Measurements from ENCODE around the gene GRB10. TPM values are rescaled to one million over a fixed set of nuclear protein-coding genes. Genes with fewer than 3 reads are reported as not detected.

GRB10 gene
- total and polyA plus RNA-seq, 3 experiments from 2014 or later = 0.20 to 0.49 (median 0.20) TPM

DNA sequence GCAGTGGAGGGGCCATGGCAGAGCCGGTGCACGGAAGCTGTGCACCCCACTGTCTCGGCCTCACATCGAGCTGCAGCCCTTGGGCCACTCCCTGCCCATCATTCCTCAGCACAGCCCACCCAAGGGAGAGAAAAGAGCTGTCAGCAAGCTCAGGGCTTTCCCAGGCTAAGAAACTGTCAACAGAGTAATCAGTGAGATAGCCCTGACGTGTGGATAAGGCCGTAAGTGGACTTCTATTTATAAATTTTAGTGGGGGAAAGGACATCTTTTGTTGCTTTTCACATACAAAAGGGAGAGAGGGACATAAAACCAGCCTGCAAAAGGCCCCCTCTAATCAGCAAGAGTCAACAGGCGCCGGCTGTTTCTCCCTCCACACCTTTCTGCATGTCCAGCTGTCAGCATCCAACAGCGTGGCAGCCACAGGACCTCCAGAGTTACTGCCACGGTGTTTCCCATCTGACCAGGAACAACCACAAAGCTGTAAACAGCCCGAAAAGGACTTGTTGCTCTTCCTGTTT is 160.7 kb downstream of the GRB10 start:
- H3K27ac ChIP-seq (ENCODE audit: low read depth, low read length) = no peak overlapping the region
- no peak overlapping the region for H3K4me3 ChIP-seq (ENCODE audit: low read length)
- Mint-ChIP-seq H3K9me3 (no peaks in the 10 kb centered on the region), H3K4me1 (no peaks in the 10 kb centered on the region), H3K27ac (no peak overlapping the region), H3K4me3 (no peak overlapping the region), H3K27me3 (peaks cover 18 to 46% of the 10 kb centered on the region in 2 donors), H3K36me3 (no peaks in the 10 kb centered on the region)
- no peaks in the 10 kb centered on the region for H3K27me3 ChIP-seq (ENCODE audit: insufficient read depth, low read length, poor library complexity, severe bottlenecking)
- H3K4me1 ChIP-seq (ENCODE audit: insufficient read depth, low read length) = no peaks in the 10 kb centered on the region
- POLR2A ChIA-PET = no interaction called here
- DNase-seq = no peak
- H3K36me3 ChIP-seq (ENCODE audit: insufficient read depth, low read length) = no peaks in the 10 kb centered on the region
- CTCF ChIA-PET = interaction anchor here (2.5 kb wide), 1 partner anchor 11 kb away, joined by 9 read pairs; no protein-coding TSS in a partner anchor
- no peaks in the 10 kb centered on the region for H3K9me3 ChIP-seq (ENCODE audit: low read length)

GRCh38 chr7:50621206-50621605 is 161.5 kb downstream of the GRB10 start:
- ChIA-PET POLR2A (no interaction called here), CTCF (no interaction called here)
- H3K4me3 Mint-ChIP-seq = no peak overlapping the region
- Histone ChIP-seq H3K9me3 (ENCODE audit: low read length) (no peaks in the 10 kb centered on the region), H3K4me3 (ENCODE audit: low read length) (no peak overlapping the region), H3K4me1 (ENCODE audit: insufficient read depth, low read length) (no peaks in the 10 kb centered on the region), H3K27ac (ENCODE audit: low read depth, low read length) (no peak overlapping the region), H3K27me3 (ENCODE audit: insufficient read depth, low read length, poor library complexity, severe bottlenecking) (no peaks in the 10 kb centered on the region), H3K36me3 (ENCODE audit: insufficient read depth, low read length) (no peaks in the 10 kb centered on the region)
- peaks cover 11 to 40% of the 10 kb centered on the region in 2 donors for H3K27me3 Mint-ChIP-seq
- no peaks in the 10 kb centered on the region for H3K36me3 Mint-ChIP-seq
- no peak for DNase-seq
- no peaks in the 10 kb centered on the region for H3K9me3 Mint-ChIP-seq
- no peaks in the 10 kb centered on the region for H3K4me1 Mint-ChIP-seq
- no peak overlapping the region for H3K27ac Mint-ChIP-seq

GRCh38 chr7:50620433-50620832 is 162.3 kb downstream of the GRB10 start:
- Histone ChIP-seq H3K27ac (ENCODE audit: low read depth, low read length) (no peak overlapping the region), H3K9me3 (ENCODE audit: low read length) (no peaks in the 10 kb centered on the region), H3K27me3 (ENCODE audit: insufficient read depth, low read length, poor library complexity, severe bottlenecking) (no peaks in the 10 kb centered on the region), H3K36me3 (ENCODE audit: insufficient read depth, low read length) (no peaks in the 10 kb centered on the region), H3K4me1 (ENCODE audit: insufficient read depth, low read length) (no peaks in the 10 kb centered on the region), H3K4me3 (ENCODE audit: low read length) (no peak overlapping the region)
- ChIA-PET POLR2A (no interaction called here), CTCF (no interaction called here)
- Mint-ChIP-seq H3K4me3 (no peak overlapping the region), H3K4me1 (no peaks in the 10 kb centered on the region), H3K36me3 (no peaks in the 10 kb centered on the region), H3K27ac (no peak overlapping the region), H3K9me3 (no peaks in the 10 kb centered on the region), H3K27me3 (peaks cover 9 to 34% of the 10 kb centered on the region in 2 donors)
- DNase-seq = no peak

DNA sequence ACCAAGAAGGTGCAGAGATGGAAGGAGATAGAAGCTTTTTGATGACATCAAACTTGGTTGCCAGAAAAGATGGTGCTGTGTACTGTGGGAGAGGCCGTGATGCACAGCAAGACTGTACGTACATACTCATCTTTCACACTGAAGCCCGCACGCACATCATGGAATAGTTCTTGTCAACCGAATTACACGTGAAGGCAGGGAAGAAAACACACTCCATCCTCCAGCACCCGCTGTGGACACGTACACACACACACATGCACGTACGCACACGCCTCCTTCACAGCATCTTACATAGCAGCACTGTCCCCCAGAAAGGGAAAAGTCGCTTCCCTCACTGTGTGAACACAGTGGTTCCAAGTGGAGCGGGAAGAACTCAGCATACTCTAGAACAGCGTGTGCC is 163.0 kb downstream of the GRB10 start:
- Histone ChIP-seq H3K4me3 (ENCODE audit: low read length) (no peak overlapping the region), H3K4me1 (ENCODE audit: insufficient read depth, low read length) (no peaks in the 10 kb centered on the region), H3K9me3 (ENCODE audit: low read length) (no peaks in the 10 kb centered on the region), H3K27ac (ENCODE audit: low read depth, low read length) (no peak overlapping the region), H3K27me3 (ENCODE audit: insufficient read depth, low read length, poor library complexity, severe bottlenecking) (no peaks in the 10 kb centered on the region), H3K36me3 (ENCODE audit: insufficient read depth, low read length) (no peaks in the 10 kb centered on the region)
- no peaks in the 10 kb centered on the region for H3K36me3 Mint-ChIP-seq
- ChIA-PET POLR2A (no interaction called here), CTCF (interaction anchor here (1.1 to 2.5 kb wide), 2 partner anchors 10 to 13 kb away, joined by 3 to 9 read pairs; no protein-coding TSS in a partner anchor)
- H3K4me1 Mint-ChIP-seq = peaks cover 2 to 5% (median 3%) of the 10 kb centered on the region in 3 donors
- H3K9me3 Mint-ChIP-seq = no peaks in the 10 kb centered on the region
- H3K27ac Mint-ChIP-seq = no peak overlapping the region
- no peak overlapping the region for H3K4me3 Mint-ChIP-seq
- peaks cover 9 to 29% of the 10 kb centered on the region in 2 donors for H3K27me3 Mint-ChIP-seq
- no peak for DNase-seq

DNA sequence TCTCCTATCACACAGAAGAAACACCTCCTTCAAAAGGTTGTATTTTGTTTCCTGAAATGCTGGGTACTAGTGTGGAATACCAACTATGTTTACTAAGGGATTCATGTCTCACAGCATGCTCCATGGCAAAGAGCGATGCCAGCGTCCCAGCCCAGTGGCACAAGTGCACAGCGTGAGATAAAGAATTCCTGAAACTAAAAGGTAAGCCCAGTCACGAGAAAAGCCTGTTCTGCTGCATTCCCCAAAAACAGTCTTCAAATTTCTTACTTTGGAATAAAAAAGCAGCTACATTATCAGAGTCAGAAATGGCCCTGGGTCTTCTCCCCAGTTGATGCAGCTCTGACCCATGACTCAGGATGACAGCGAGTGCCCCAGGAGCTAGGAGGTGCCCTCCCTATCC is 164.4 kb downstream of the GRB10 start:
- ChIA-PET CTCF (interaction anchor here (1.1 to 2.5 kb wide), 2 partner anchors 11 to 12 kb away, joined by 3 to 9 read pairs; no protein-coding TSS in a partner anchor), POLR2A (interaction anchor here (0.7 kb wide), 1 partner anchor 41 kb away, joined by 3 read pairs; no protein-coding TSS in a partner anchor)
- Histone ChIP-seq H3K27me3 (ENCODE audit: insufficient read depth, low read length, poor library complexity, severe bottlenecking) (no peaks in the 10 kb centered on the region), H3K4me3 (ENCODE audit: low read length) (no peak overlapping the region), H3K4me1 (ENCODE audit: insufficient read depth, low read length) (no peaks in the 10 kb centered on the region), H3K36me3 (ENCODE audit: insufficient read depth, low read length) (no peaks in the 10 kb centered on the region), H3K9me3 (ENCODE audit: low read length) (no peaks in the 10 kb centered on the region), H3K27ac (ENCODE audit: low read depth, low read length) (no peak overlapping the region)
- no peak for DNase-seq
- Mint-ChIP-seq H3K9me3 (no peaks in the 10 kb centered on the region), H3K4me3 (no peak overlapping the region), H3K27ac (no peak overlapping the region), H3K27me3 (peaks cover 6 to 25% of the 10 kb centered on the region in 2 donors), H3K36me3 (no peaks in the 10 kb centered on the region), H3K4me1 (peaks cover 4 to 11% (median 10%) of the 10 kb centered on the region in 3 donors)

- peaks cover 0 to 5% (median 0%) of the 10 kb centered on the region in 3 donors for H3K36me3 Mint-ChIP-seq
- H3K27me3 Mint-ChIP-seq = peaks cover 0 to 16% of the 10 kb centered on the region in 2 donors
- no peaks in the 10 kb centered on the region for H3K27me3 ChIP-seq (ENCODE audit: insufficient read depth, low read length, poor library complexity, severe bottlenecking)
- H3K27ac ChIP-seq (ENCODE audit: low read depth, low read length) = no peak overlapping the region
- H3K4me1 ChIP-seq (ENCODE audit: insufficient read depth, low read length) = peaks cover 12% of the 10 kb centered on the region
- H3K36me3 ChIP-seq (ENCODE audit: insufficient read depth, low read length) = no peaks in the 10 kb centered on the region
- no peak overlapping the region for H3K4me3 ChIP-seq (ENCODE audit: low read length)
- no peak overlapping the region for H3K27ac Mint-ChIP-seq
- POLR2A ChIA-PET = no interaction called here
- H3K9me3 ChIP-seq (ENCODE audit: low read length) = no peaks in the 10 kb centered on the region
- no peak for DNase-seq
- H3K9me3 Mint-ChIP-seq = peaks cover 0 to 4% (median 0%) of the 10 kb centered on the region in 5 donors
- no peak overlapping the region for H3K4me3 Mint-ChIP-seq
- CTCF ChIA-PET = interaction anchor here (0.9 to 2.8 kb wide), 5 partner anchors 14 to 140 kb away, joined by 3 to 29 read pairs (median 7); no protein-coding TSS in a partner anchor
- peaks cover 17 to 32% (median 27%) of the 10 kb centered on the region in 3 donors for H3K4me1 Mint-ChIP-seq
These were observed 167.1 kb downstream of the GRB10 start for GRCh38 chr7:50615519-50616080.

DNA sequence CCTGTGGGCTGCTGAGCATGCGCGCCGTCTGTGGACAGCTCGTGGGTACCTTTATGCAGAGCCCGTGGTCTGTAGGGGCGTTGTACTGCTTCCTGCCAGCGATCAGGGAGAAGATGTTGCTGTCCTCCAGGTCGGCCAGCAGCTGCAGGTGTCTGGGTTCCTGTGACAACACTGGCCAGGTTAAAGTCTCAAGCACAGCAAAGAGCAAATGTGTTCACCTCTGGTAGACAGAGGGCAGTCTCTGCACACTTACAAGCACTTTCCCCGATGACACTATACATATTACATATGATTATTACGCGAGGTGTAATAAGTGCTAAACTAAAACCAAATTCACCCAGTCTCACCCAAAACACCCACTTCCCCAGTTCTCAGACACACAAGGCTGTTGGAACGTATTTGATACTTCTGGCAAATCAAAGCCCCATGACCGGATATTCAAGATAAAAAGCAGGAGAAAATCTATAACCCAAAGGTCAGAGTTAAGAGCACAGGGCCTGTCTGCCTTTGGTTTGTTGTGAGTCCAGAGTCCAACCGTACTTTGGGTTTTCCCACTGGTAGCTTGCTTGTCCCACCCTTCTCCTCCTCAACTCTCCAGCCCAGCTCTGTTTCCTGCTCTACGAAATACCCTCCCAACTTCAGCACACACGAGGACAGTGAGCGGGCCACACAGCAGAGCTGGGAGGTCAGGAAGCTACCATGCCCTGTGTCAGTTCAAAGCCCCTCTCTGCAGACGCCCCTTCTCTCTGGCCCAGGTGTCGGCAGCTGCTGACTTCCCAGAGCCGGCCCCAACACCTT is 167.8 kb downstream of the GRB10 start:
- POLR2A ChIA-PET = no interaction called here
- no peak for DNase-seq

GRCh38 chr7:50613473-50613872 is 169.2 kb downstream of the GRB10 start:
- Histone ChIP-seq H3K27me3 (ENCODE audit: insufficient read depth, low read length, poor library complexity, severe bottlenecking) (no peaks in the 10 kb centered on the region), H3K9me3 (ENCODE audit: low read length) (peaks cover 6% of the 10 kb centered on the region), H3K4me3 (ENCODE audit: low read length) (no peak overlapping the region), H3K27ac (ENCODE audit: low read depth, low read length) (no peak overlapping the region), H3K36me3 (ENCODE audit: insufficient read depth, low read length) (no peaks in the 10 kb centered on the region), H3K4me1 (ENCODE audit: insufficient read depth, low read length) (peaks cover 25% of the 10 kb centered on the region)
- Mint-ChIP-seq H3K4me3 (no peak overlapping the region), H3K27me3 (peaks cover 0 to 3% of the 10 kb centered on the region in 2 donors), H3K27ac (no peak overlapping the region), H3K36me3 (peaks cover 0 to 5% (median 5%) of the 10 kb centered on the region in 3 donors), H3K9me3 (peaks cover 10 to 23% (median 18%) of the 10 kb centered on the region in 5 donors), H3K4me1 (peaks cover 33 to 52% (median 45%) of the 10 kb centered on the region in 3 donors)
- no peak for DNase-seq
- CTCF ChIA-PET = interaction anchor here (0.8 to 4.6 kb wide), 3 partner anchors 19 to 547 kb away, joined by 3 to 27 read pairs (median 4); no protein-coding TSS in a partner anchor
- POLR2A ChIA-PET = no interaction called here

More for the DNA sequence above, 167.8 kb downstream of the GRB10 start:
- Mint-ChIP-seq H3K27me3 (peaks cover 0 to 9% of the 10 kb centered on the region in 2 donors), H3K27ac (no peak overlapping the region), H3K9me3 (peaks cover 3 to 11% (median 6%) of the 10 kb centered on the region in 5 donors), H3K4me1 (peaks cover 24 to 39% (median 34%) of the 10 kb centered on the region in 3 donors), H3K4me3 (no peak overlapping the region), H3K36me3 (peaks cover 0 to 5% (median 5%) of the 10 kb centered on the region in 3 donors)
- H3K9me3 ChIP-seq (ENCODE audit: low read length) = no peaks in the 10 kb centered on the region
- H3K27ac ChIP-seq (ENCODE audit: low read depth, low read length) = no peak overlapping the region
- H3K27me3 ChIP-seq (ENCODE audit: insufficient read depth, low read length, poor library complexity, severe bottlenecking) = no peaks in the 10 kb centered on the region
- peaks cover 18% of the 10 kb centered on the region for H3K4me1 ChIP-seq (ENCODE audit: insufficient read depth, low read length)
- H3K36me3 ChIP-seq (ENCODE audit: insufficient read depth, low read length) = no peaks in the 10 kb centered on the region
- H3K4me3 ChIP-seq (ENCODE audit: low read length) = no peak overlapping the region
- CTCF ChIA-PET = interaction anchor here (0.9 to 2.8 kb wide), 8 partner anchors 15 to 147 kb away, joined by 3 to 29 read pairs (median 4); no protein-coding TSS in a partner anchor

All from CD8-positive, alpha-beta memory T cell (primary cell).